ENCODE results near the gene PTGES. TPM values are rescaled to one million over a fixed set of nuclear protein-coding genes. Genes with fewer than 3 reads are reported as not detected.
"Not testable (repeated sequence)": the region's sequence is repeated elsewhere in the genome, so short reads cannot be mapped to it uniquely, and the experiment has no call there.

The PTGES gene
- total RNA-seq, 1 donor, result 8.7 TPM

GRCh38 chr9:129761293-129761900 lies 8.6 kb upstream of the PTGES start:
- Histone ChIP-seq H3K9me3 (ENCODE audit: low read depth, low read length) (no peaks in the 10 kb centered on the region), H3K27me3 (ENCODE audit: insufficient read depth, low read length) (no peaks in the 10 kb centered on the region), H3K4me1 (ENCODE audit: insufficient read depth, low read length) (peaks cover 41% of the 10 kb centered on the region), H3K4me3 (ENCODE audit: low read length) (no peak overlapping the region)

- H3K4me3 ChIP-seq (ENCODE audit: low read length); H3K9me3 ChIP-seq (ENCODE audit: low read depth, low read length); H3K27me3 ChIP-seq (ENCODE audit: insufficient read depth, low read length): not testable (repeated sequence)
- peaks cover 43% of the 10 kb centered on the region for H3K4me1 ChIP-seq (ENCODE audit: insufficient read depth, low read length)
Measured at GRCh38 chr9:129760784-129761183, 7.9 kb upstream of the PTGES start.

GRCh38 chr9:129759804-129760502 lies 7.1 kb upstream of the PTGES start:
- Histone ChIP-seq H3K9me3 (ENCODE audit: low read depth, low read length) (no peaks in the 10 kb centered on the region), H3K27me3 (ENCODE audit: insufficient read depth, low read length) (no peaks in the 10 kb centered on the region), H3K4me1 (ENCODE audit: insufficient read depth, low read length) (peaks cover 43% of the 10 kb centered on the region), H3K4me3 (ENCODE audit: low read length) (no peak overlapping the region)

GRCh38 chr9:129759319-129759718 lies 6.5 kb upstream of the PTGES start:
- H3K9me3 ChIP-seq (ENCODE audit: low read depth, low read length), result no peaks in the 10 kb centered on the region
- no peaks in the 10 kb centered on the region for H3K27me3 ChIP-seq (ENCODE audit: insufficient read depth, low read length)
- H3K4me3 ChIP-seq (ENCODE audit: low read length), result no peak overlapping the region
- H3K4me1 ChIP-seq (ENCODE audit: insufficient read depth, low read length), result peaks cover 43% of the 10 kb centered on the region

GRCh38 chr9:129757045-129757444 lies 4.2 kb upstream of the PTGES start:
- Histone ChIP-seq H3K9me3 (ENCODE audit: low read depth, low read length) (no peaks in the 10 kb centered on the region), H3K4me3 (ENCODE audit: low read length) (no peak overlapping the region), H3K27me3 (ENCODE audit: insufficient read depth, low read length) (no peaks in the 10 kb centered on the region), H3K4me1 (ENCODE audit: insufficient read depth, low read length) (peaks cover 36% of the 10 kb centered on the region)

- H3K27me3 ChIP-seq (ENCODE audit: insufficient read depth, low read length), result no peaks in the 10 kb centered on the region
- no peaks in the 10 kb centered on the region for H3K9me3 ChIP-seq (ENCODE audit: low read depth, low read length)
- peaks cover 30% of the 10 kb centered on the region for H3K4me1 ChIP-seq (ENCODE audit: insufficient read depth, low read length)
Measured at GRCh38 chr9:129756191-129756590, 3.3 kb upstream of the PTGES start.

GRCh38 chr9:129755151-129755550 lies 2.3 kb upstream of the PTGES start:
- peaks cover 30% of the 10 kb centered on the region for H3K4me1 ChIP-seq (ENCODE audit: insufficient read depth, low read length)
- H3K27me3 ChIP-seq (ENCODE audit: insufficient read depth, low read length), result no peaks in the 10 kb centered on the region
- H3K4me3 ChIP-seq (ENCODE audit: low read length), result no peak overlapping the region
- no peaks in the 10 kb centered on the region for H3K9me3 ChIP-seq (ENCODE audit: low read depth, low read length)

More at GRCh38 chr9:129756191-129756590, 3.3 kb upstream of the PTGES start:
- H3K4me3 ChIP-seq (ENCODE audit: low read length), result no peak overlapping the region

- no peaks in the 10 kb centered on the region for H3K9me3 ChIP-seq (ENCODE audit: low read depth, low read length)
- H3K4me1 ChIP-seq (ENCODE audit: insufficient read depth, low read length), result peaks cover 16% of the 10 kb centered on the region
- H3K27me3 ChIP-seq (ENCODE audit: insufficient read depth, low read length), result no peaks in the 10 kb centered on the region
- H3K4me3 ChIP-seq (ENCODE audit: low read length), result no peak overlapping the region
Measured at GRCh38 chr9:129751841-129752801, 721 bp downstream of the PTGES start.

GRCh38 chr9:129750013-129750638 lies 2.7 kb downstream of the PTGES start:
- peaks cover 7% of the 10 kb centered on the region for H3K4me1 ChIP-seq (ENCODE audit: insufficient read depth, low read length)
- H3K27me3 ChIP-seq (ENCODE audit: insufficient read depth, low read length), result no peaks in the 10 kb centered on the region
- no peaks in the 10 kb centered on the region for H3K9me3 ChIP-seq (ENCODE audit: low read depth, low read length)
- no peak overlapping the region for H3K4me3 ChIP-seq (ENCODE audit: low read length)

- H3K4me1 ChIP-seq (ENCODE audit: insufficient read depth, low read length), result peaks cover 7% of the 10 kb centered on the region
- no peak overlapping the region for H3K4me3 ChIP-seq (ENCODE audit: low read length)
- no peaks in the 10 kb centered on the region for H3K9me3 ChIP-seq (ENCODE audit: low read depth, low read length)
- no peaks in the 10 kb centered on the region for H3K27me3 ChIP-seq (ENCODE audit: insufficient read depth, low read length)
Measured at GRCh38 chr9:129749575-129749974, 3.3 kb downstream of the PTGES start.

GRCh38 chr9:129749052-129749451 lies 3.8 kb downstream of the PTGES start:
- not testable (repeated sequence) for H3K4me1 ChIP-seq (ENCODE audit: insufficient read depth, low read length); H3K4me3 ChIP-seq (ENCODE audit: low read length); H3K27me3 ChIP-seq (ENCODE audit: insufficient read depth, low read length); H3K9me3 ChIP-seq (ENCODE audit: low read depth, low read length)

- Histone ChIP-seq H3K9me3 (ENCODE audit: low read depth, low read length) (no peaks in the 10 kb centered on the region), H3K27me3 (ENCODE audit: insufficient read depth, low read length) (no peaks in the 10 kb centered on the region), H3K4me3 (ENCODE audit: low read length) (no peak overlapping the region), H3K4me1 (ENCODE audit: insufficient read depth, low read length) (peaks cover 7% of the 10 kb centered on the region)
Measured at GRCh38 chr9:129748249-129748648, 4.6 kb downstream of the PTGES start.

GRCh38 chr9:129746092-129746777 lies 6.6 kb downstream of the PTGES start:
- no peaks in the 10 kb centered on the region for H3K27me3 ChIP-seq (ENCODE audit: insufficient read depth, low read length)
- H3K4me1 ChIP-seq (ENCODE audit: insufficient read depth, low read length), result no peaks in the 10 kb centered on the region
- H3K4me3 ChIP-seq (ENCODE audit: low read length), result no peak overlapping the region
- H3K9me3 ChIP-seq (ENCODE audit: low read depth, low read length), result no peaks in the 10 kb centered on the region

- no peaks in the 10 kb centered on the region for H3K27me3 ChIP-seq (ENCODE audit: insufficient read depth, low read length)
- H3K4me1 ChIP-seq (ENCODE audit: insufficient read depth, low read length), result no peaks in the 10 kb centered on the region
- no peaks in the 10 kb centered on the region for H3K9me3 ChIP-seq (ENCODE audit: low read depth, low read length)
- no peak overlapping the region for H3K4me3 ChIP-seq (ENCODE audit: low read length)
Measured at GRCh38 chr9:129745200-129745599, 7.6 kb downstream of the PTGES start.
